ENCODE measurements around the gene SPATA25. TPM values are rescaled to one million over a fixed set of nuclear protein-coding genes. Genes with fewer than 3 reads are reported as not detected.

SPATA25 gene, protein sequence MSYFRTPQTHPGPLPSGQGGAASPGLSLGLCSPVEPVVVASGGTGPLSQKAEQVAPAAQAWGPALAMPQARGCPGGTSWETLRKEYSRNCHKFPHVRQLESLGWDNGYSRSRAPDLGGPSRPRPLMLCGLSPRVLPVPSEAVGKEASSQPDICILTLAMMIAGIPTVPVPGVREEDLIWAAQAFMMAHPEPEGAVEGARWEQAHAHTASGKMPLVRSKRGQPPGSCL
- total RNA-seq = 1.3 TPM in 1 of 2 replicates, not detected in the other
- 0.69 and 1.0 TPM in 2 replicates for polyA plus RNA-seq
- polyA plus RNA-seq (2011; cell fraction: cytosol; rRNA removed) = 0.34 and 0.58 TPM in 2 replicates
- polyA plus RNA-seq (2011; cell fraction: nucleus; rRNA removed) = 2.9 and 3.8 TPM in 2 replicates
- polyA plus RNA-seq (2012) = 0.60 TPM in 1 of 2 replicates, not detected in the other
- 0.28 TPM in 1 of 2 replicates, not detected in the other for polyA minus RNA-seq
- not detected for polyA minus RNA-seq (2011; cell fraction: cytosol; rRNA and poly(A)+ RNA removed)
- polyA minus RNA-seq (2011; cell fraction: nucleus; rRNA and poly(A)+ RNA removed) = 2.2 and 3.0 TPM in 2 replicates
- Bru-seq, nascent RNA = percentile 53 among the genes with signal in this experiment
- percentile 65 among the genes with signal in this experiment for BruChase-seq, experiment 1, labeled RNA remaining after a 6-hour chase
- BruChase-seq, experiment 2, labeled RNA remaining after a 2-hour chase = percentile 56 among the genes with signal in this experiment
- long read RNA-seq = 0 reads

DNA sequence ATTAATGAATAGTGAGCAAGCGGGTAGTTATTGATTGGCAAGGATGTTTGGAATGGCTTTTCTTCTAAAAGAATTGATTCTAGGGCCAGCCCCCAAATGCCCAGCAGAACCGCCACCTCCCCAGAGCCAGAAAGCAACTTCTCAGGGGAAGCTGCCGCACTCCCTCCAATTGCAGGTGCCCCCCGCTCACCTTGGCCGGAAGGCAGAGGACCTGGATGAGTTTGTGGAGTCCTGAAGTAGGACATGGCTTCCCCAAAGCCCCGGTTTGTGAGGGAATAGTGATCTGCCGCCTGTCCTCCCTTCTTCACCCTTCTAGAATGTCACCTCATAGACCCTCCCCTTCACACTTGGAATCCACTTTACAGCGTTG, at the start of gene SPATA25:
SPATA25 (minus strand) TSS at position 277 of the 370 bp plus-strand sequence; CDS start at position 245, 32 bp downstream.
- ChIA-PET POLR2A (no interaction called here), CTCF (interaction anchor here (1.5 kb wide), 1 partner anchor 63 kb away, joined by 4 read pairs; no protein-coding TSS in a partner anchor)
- peaks cover 25% of the 10 kb centered on the region for H3K4me1 ChIP-seq (ENCODE audit: control insufficient read depth, extremely low read depth, insufficient read depth, low read length)
- no peaks in the 10 kb centered on the region for H3K27me3 ChIP-seq (ENCODE audit: control insufficient read depth in 2 of 2, insufficient read depth in 2 of 2, low read length in 2 of 2)
- intact Hi-C loops (cut with micrococcal nuclease) = no loop called here
- no peak within 1 kb of the TSS for H3K9ac ChIP-seq (replicated peaks; ENCODE audit: extremely low read depth, insufficient read depth, low read length)
- FAIRE-seq (no peak), DNase-seq (ENCODE audit: low read depth, low spot score) (no peak)
- H3K36me3 ChIP-seq (ENCODE audit: control insufficient read depth in 2 of 2, extremely low read depth in 1 of 2, insufficient read depth in 2 of 2, low read length in 2 of 2) = peaks cover 4 to 17% of the 10 kb centered on the region in 2 experiments
- no peak within 1 kb of the TSS for H3K4me3 ChIP-seq (replicated peaks in 1 of 3; ENCODE audit: insufficient read depth in 1 of 3, low read depth in 1 of 3, low read length in 3 of 3)
- BruUV-seq (replicated peaks) = no TSS peak
- no peaks in the 10 kb centered on the region for H3K9me3 ChIP-seq (replicated peaks; ENCODE audit: control insufficient read depth, insufficient read depth, low read length)
- H4K20me1 ChIP-seq (replicated peaks; ENCODE audit: control insufficient read depth, extremely low read depth, insufficient read depth, low read length) = no peaks in the 10 kb centered on the region
- peaks cover 12% of the 10 kb centered on the region for H3K79me2 ChIP-seq (ENCODE audit: control insufficient read depth, insufficient read depth, low read length)
- dilution Hi-C loops (cut with MboI; ENCODE audit: extremely low pct_ligation_motif_present, low sequenced_read_pairs) = no loop called here
- no peak within 1 kb of the TSS for H2AFZ ChIP-seq (ENCODE audit: low read depth, low read length)
- TF ChIP-seq JUN (IDR thresholded peaks at IDR 0.05; ENCODE audit: borderline replicate concordance, insufficient read depth, insufficient read length, low read depth) (no peak), MYC (IDR thresholded peaks at IDR 0.05; ENCODE audit: low read depth, low read length) (no peak), FOS (IDR thresholded peaks at IDR 0.05; ENCODE audit: borderline replicate concordance, insufficient read depth, low read length) (no peak)
- TF ChIP-seq, protein P1, sequence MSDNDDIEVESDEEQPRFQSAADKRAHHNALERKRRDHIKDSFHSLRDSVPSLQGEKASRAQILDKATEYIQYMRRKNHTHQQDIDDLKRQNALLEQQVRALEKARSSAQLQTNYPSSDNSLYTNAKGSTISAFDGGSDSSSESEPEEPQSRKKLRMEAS (IDR thresholded peaks at IDR 0.05; ENCODE audit: insufficient read depth, insufficient read length) = no peak
- TF ChIP-seq, protein P2, sequence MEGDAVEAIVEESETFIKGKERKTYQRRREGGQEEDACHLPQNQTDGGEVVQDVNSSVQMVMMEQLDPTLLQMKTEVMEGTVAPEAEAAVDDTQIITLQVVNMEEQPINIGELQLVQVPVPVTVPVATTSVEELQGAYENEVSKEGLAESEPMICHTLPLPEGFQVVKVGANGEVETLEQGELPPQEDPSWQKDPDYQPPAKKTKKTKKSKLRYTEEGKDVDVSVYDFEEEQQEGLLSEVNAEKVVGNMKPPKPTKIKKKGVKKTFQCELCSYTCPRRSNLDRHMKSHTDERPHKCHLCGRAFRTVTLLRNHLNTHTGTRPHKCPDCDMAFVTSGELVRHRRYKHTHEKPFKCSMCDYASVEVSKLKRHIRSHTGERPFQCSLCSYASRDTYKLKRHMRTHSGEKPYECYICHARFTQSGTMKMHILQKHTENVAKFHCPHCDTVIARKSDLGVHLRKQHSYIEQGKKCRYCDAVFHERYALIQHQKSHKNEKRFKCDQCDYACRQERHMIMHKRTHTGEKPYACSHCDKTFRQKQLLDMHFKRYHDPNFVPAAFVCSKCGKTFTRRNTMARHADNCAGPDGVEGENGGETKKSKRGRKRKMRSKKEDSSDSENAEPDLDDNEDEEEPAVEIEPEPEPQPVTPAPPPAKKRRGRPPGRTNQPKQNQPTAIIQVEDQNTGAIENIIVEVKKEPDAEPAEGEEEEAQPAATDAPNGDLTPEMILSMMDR (IDR thresholded peaks at IDR 0.05; ENCODE audit: extremely low read depth in 1 of 2, insufficient read depth in 1 of 2, low read depth in 1 of 2, low read length in 2 of 2) = no peak
- H3K9me1 ChIP-seq (replicated peaks; ENCODE audit: control insufficient read depth, extremely low read depth, insufficient read depth, low read length) = no peaks in the 10 kb centered on the region
- no peak within 1 kb of the TSS for H3K4me2 ChIP-seq (ENCODE audit: insufficient read depth, low read length)
- H3K27ac ChIP-seq (ENCODE audit: insufficient read depth, low read depth, low read length) = no peak within 1 kb of the TSS
